GM12878 (cell line): ENCODE measurements around the gene ZNF618.

Experiments used
- CHD2 ChIP-seq: IDR thresholded peaks from 2 replicates; pipeline ENCODE4 v1.6.1; 2011; ENCODE audit warnings: low read depth, low read length, improper control_type of control experiment, borderline replicate concordance
- E2F4 ChIP-seq: IDR thresholded peaks from 2 replicates; pipeline ENCODE4 v1.6.1; 2012; ENCODE audit warnings: low read depth, low read length, improper control_type of control experiment
- RAD51 ChIP-seq: fragments of 450-650 bp; IDR thresholded peaks from 2 replicates; pipeline ENCODE4 v1.6.1; 2016; ENCODE audit warnings: moderate library complexity, mild to moderate bottlenecking, inconsistent platforms
- REST ChIP-seq: IDR thresholded peaks from 2 replicates; pipeline ENCODE4 v1.6.1; 2012; ENCODE audit warnings: mild to moderate bottlenecking, low read depth, low read length
- TBL1XR1 ChIP-seq: IDR thresholded peaks from 2 replicates; pipeline ENCODE4 v1.6.1; 2012; ENCODE audit warnings: low read depth, low read length, improper control_type of control experiment
- ZBTB4 ChIP-seq: fragments of 450-650 bp; formaldehyde crosslinking; IDR thresholded peaks from 2 replicates; pipeline ENCODE4 v1.4.0; 2022; ENCODE audit warnings: mild to moderate bottlenecking, moderate library complexity
- ZZZ3 ChIP-seq: IDR thresholded peaks from 2 replicates; pipeline ENCODE4 v1.6.1; 2011; ENCODE audit warnings: low read depth; ENCODE audit not compliant: control insufficient read depth, insufficient read length

- TF ChIP-seq E2F4 (no peak), REST (no peak), RAD51 (no peak), CHD2 (no peak), ZBTB4 (CRISPR knock-in tag) (no peak), ZZZ3 (no peak), TBL1XR1 (no peak)
These were observed 110.0 kb downstream of the ZNF618 start for GRCh38 chr9:113985968-113986585.
